H1 (cell line): Measurements from ENCODE around the gene ADARB2. TPM values are rescaled to one million over a fixed set of nuclear protein-coding genes. Genes with fewer than 3 reads are reported as not detected.

Experiments
- CTCF ChIA-PET: fragments of 300-600 bp; sonication (Branson Sonifier 250); formaldehyde crosslinking; loops from one replicate; lab custom pipeline; 2021; ENCODE audit not compliant: partially characterized antibody; lab: Charles Lee
- POLR2A ChIA-PET: fragments of 300-600 bp; sonication (Branson Sonifier 250); formaldehyde crosslinking; loops from one replicate; lab custom pipeline; 2021; ENCODE audit warnings: inconsistent platforms; ENCODE audit not compliant: partially characterized antibody; lab: Charles Lee
- DNase-seq, 2 experiments: peaks; one replicate each; pipeline versions ENCODE4 v3.0.0 to v3.0.0-alpha.2; 2010 to 2022; ENCODE audit warnings: low spot score in 2 of 2, low read depth in 1 of 2, mixed read lengths in 1 of 2
- FAIRE-seq: peaks from 2 replicates; lab custom pipeline; 2011; peaks lifted over from hg19 to GRCh38; lab: Jason Lieb, UNC
- H2AFZ ChIP-seq: 2 replicates; pipeline ENCODE4 v1.8.1; 2012; ENCODE audit warnings: low read length, inconsistent platforms
- H2AK5ac ChIP-seq: 2 replicates; pipeline ENCODE4 v1.6.1; 2013; ENCODE audit warnings: low read depth, low read length
- H2BK120ac ChIP-seq: replicated peaks from 2 replicates; pipeline ENCODE3; 2013; ENCODE audit warnings: low read depth, low read length, inconsistent platforms
- H2BK12ac ChIP-seq: 2 replicates; pipeline ENCODE4 v1.6.1; 2013; ENCODE audit warnings: low read depth, low read length
- H2BK15ac ChIP-seq: 2 replicates; pipeline ENCODE4 v1.6.1; 2013; ENCODE audit warnings: low read length
- H2BK20ac ChIP-seq: 2 replicates; pipeline ENCODE4 v1.6.1; 2013; ENCODE audit warnings: low read length
- H2BK5ac ChIP-seq: 2 replicates; pipeline ENCODE4 v1.6.1; 2013; ENCODE audit warnings: low read depth, low read length
- H3K14ac ChIP-seq: 2 replicates; pipeline ENCODE4 v1.6.1; 2013; ENCODE audit warnings: inconsistent platforms; ENCODE audit not compliant: insufficient read length
- H3K18ac ChIP-seq: 2 replicates; pipeline ENCODE4 v1.6.1; 2013; ENCODE audit warnings: low read length; ENCODE audit errors: extremely low read depth
- H3K23ac ChIP-seq: 2 replicates; pipeline ENCODE4 v1.6.1; 2013; ENCODE audit warnings: inconsistent platforms; ENCODE audit not compliant: insufficient read length
- H3K23me2 ChIP-seq: 2 replicates; pipeline ENCODE4 v1.6.1; 2013; ENCODE audit warnings: low read depth, low read length
- H3K27ac ChIP-seq: 2 replicates; pipeline ENCODE4 v1.6.1; 2011; ENCODE audit warnings: low read depth, low read length, inconsistent platforms
- H3K27me3 ChIP-seq, 4 experiments: replicated peaks in 1 of 4; 1 replicate in 1 of 4; 2 replicates in 3 of 4; pipeline versions ENCODE4 v1.6.1 to v1.8.1; 2011 to 2013; ENCODE audit warnings: low read length in 3 of 4, mild to moderate bottlenecking in 3 of 4, inconsistent platforms in 2 of 4, mixed read lengths in 2 of 4, moderate library complexity in 1 of 4; ENCODE audit not compliant: control insufficient read depth in 3 of 4, insufficient read depth in 3 of 4; ENCODE audit errors: extremely low read depth in 1 of 4
- H3K36me3 ChIP-seq, 4 experiments: 2 replicates each; pipeline versions ENCODE4 v1.6.1 to v1.8.1; 2011 to 2013; ENCODE audit warnings: mild to moderate bottlenecking in 4 of 4, low read length in 3 of 4, moderate library complexity in 2 of 4, control low read depth in 1 of 4, inconsistent platforms in 1 of 4; ENCODE audit not compliant: insufficient read depth in 4 of 4, control insufficient read depth in 2 of 4
- H3K4ac ChIP-seq: replicated peaks from 2 replicates; pipeline ENCODE3; 2013; ENCODE audit warnings: low read length, low read depth, mixed read lengths, inconsistent platforms; ENCODE audit not compliant: insufficient read length
- H3K4me1 ChIP-seq, 4 experiments: replicated peaks in 1 of 4; 1 replicate in 1 of 4; 2 replicates in 3 of 4; pipeline versions ENCODE4 v1.6.1 to v1.8.1; 2011 to 2013; ENCODE audit warnings: low read length in 3 of 4, inconsistent platforms in 2 of 4, mixed read lengths in 1 of 4; ENCODE audit not compliant: insufficient read depth in 4 of 4, control insufficient read depth in 3 of 4
- H3K4me2 ChIP-seq, 2 experiments: 2 replicates each; pipeline versions ENCODE4 v1.6.1 to v1.8.1; 2011 to 2013; ENCODE audit warnings: low read depth in 2 of 2, low read length in 2 of 2, control low read depth in 1 of 2, inconsistent platforms in 1 of 2, mild to moderate bottlenecking in 1 of 2; ENCODE audit not compliant: insufficient read depth in 1 of 2
- H3K4me3 ChIP-seq, 4 experiments: fragments of 200-600, 300-600 bp in 1 of 4; sonication (generic), shearing (Covaris generic), sonication (Bioruptor Twin) in 1 of 4; 2 replicates each; pipeline versions ENCODE4 v1.5.1 to v1.8.1; 2011 to 2016; ENCODE audit warnings: low read length in 4 of 4, low read depth in 3 of 4, control low read depth in 2 of 4, inconsistent platforms in 2 of 4, mild to moderate bottlenecking in 2 of 4, mixed read lengths in 1 of 4, moderate library complexity in 1 of 4; ENCODE audit not compliant: insufficient read depth in 2 of 4; ENCODE audit errors: extremely low read depth in 1 of 4
- H3K56ac ChIP-seq: replicated peaks from 2 replicates; pipeline ENCODE3; 2013; ENCODE audit warnings: low read depth, mild to moderate bottlenecking, mixed read lengths, low read length, inconsistent platforms; ENCODE audit not compliant: insufficient read length
- H3K79me1 ChIP-seq: 2 replicates; pipeline ENCODE4 v1.6.1; 2013; ENCODE audit warnings: low read depth, low read length, control low read depth
- H3K79me2 ChIP-seq, 2 experiments: 2 replicates each; pipeline versions ENCODE4 v1.6.1 to v1.8.1; 2012 to 2013; ENCODE audit warnings: low read length in 2 of 2, mild to moderate bottlenecking in 2 of 2, inconsistent platforms in 1 of 2; ENCODE audit not compliant: insufficient read depth in 2 of 2, control insufficient read depth in 1 of 2
- H3K9ac ChIP-seq, 4 experiments: replicated peaks in 1 of 4; 1 replicate in 1 of 4; 2 replicates in 3 of 4; pipeline versions ENCODE4 v1.6.1 to v1.8.1; 2011 to 2013; ENCODE audit warnings: low read depth in 3 of 4, low read length in 3 of 4, control low read depth in 2 of 4, mild to moderate bottlenecking in 2 of 4, moderate library complexity in 2 of 4, inconsistent platforms in 1 of 4; ENCODE audit errors: extremely low read depth in 1 of 4
- H3K9me3 ChIP-seq, 2 experiments: 2 replicates each; pipeline versions ENCODE4 v1.6.1 to v1.8.1; 2012 to 2013; ENCODE audit warnings: mild to moderate bottlenecking in 2 of 2, moderate library complexity in 2 of 2, control low read depth in 1 of 2, inconsistent platforms in 1 of 2, low read depth in 1 of 2, low read length in 1 of 2, mixed read lengths in 1 of 2; ENCODE audit not compliant: insufficient read depth in 2 of 2
- H4K20me1 ChIP-seq, 2 experiments: replicated peaks in 1 of 2; 2 replicates each; pipeline versions ENCODE3 to v1.8.1; 2011 to 2013; ENCODE audit warnings: inconsistent platforms in 2 of 2, low read length in 2 of 2, mild to moderate bottlenecking in 1 of 2; ENCODE audit not compliant: insufficient read depth in 2 of 2, control insufficient read depth in 1 of 2
- H4K5ac ChIP-seq: 2 replicates; pipeline ENCODE4 v1.6.1; 2013; ENCODE audit warnings: low read length, low read depth, mixed read lengths, inconsistent platforms; ENCODE audit not compliant: insufficient read length
- H4K8ac ChIP-seq: 2 replicates; pipeline ENCODE4 v1.8.0; 2013; ENCODE audit warnings: mild to moderate bottlenecking, moderate library complexity, low read length, inconsistent platforms; ENCODE audit not compliant: insufficient read depth; ENCODE audit errors: extremely low read depth
- H4K91ac ChIP-seq: replicated peaks from 2 replicates; pipeline ENCODE3; 2013; ENCODE audit warnings: low read length, mixed read lengths, inconsistent platforms; ENCODE audit not compliant: insufficient read length
- CBX5 ChIP-seq: fragments of 300-800, 300-1000 bp; sonication (generic); IDR thresholded peaks from 2 replicates; pipeline ENCODE4 v1.7.1; 2016; ENCODE audit warnings: antibody characterized with exemption, low read length, low read depth
- TBP ChIP-seq: IDR thresholded peaks from 2 replicates; pipeline ENCODE4 v1.6.1; 2011; ENCODE audit warnings: low read depth, low read length, improper control_type of control experiment
- ZNF274 ChIP-seq: IDR thresholded peaks from 2 replicates; pipeline ENCODE4 v1.7.0; 2012; ENCODE audit warnings: low read length, borderline replicate concordance; ENCODE audit errors: extremely low read depth
- WGBS, 2 experiments: shearing (Covaris generic) in 1 of 2; methylation state at CpG; one replicate each; pipeline versions ENCODE4 v1.1.6 to v1.1.7; 2013 to 2015; ENCODE audit warnings: low lambda C conversion rate in 2 of 2, mixed read lengths in 2 of 2, inconsistent platforms in 1 of 2, low coverage in 1 of 2, missing lambda C conversion rate in 1 of 2; ENCODE audit not compliant: insufficient replicate concordance in 2 of 2, insufficient coverage in 1 of 2, insufficient read length in 1 of 2; ENCODE audit errors: extremely low coverage in 1 of 2, missing lambda C conversion rate in 1 of 2; 5-methylcytosine and 5-hydroxymethylcytosine counted together
- polyA plus RNA-seq, 7 experiments: library from polyadenylated mRNA; depleted of rRNA in 3 of 7; stranded (reverse) in 5 of 7; unstranded in 2 of 7; fragments of >200 nt in 5 of 7; fragments of 200-250 nt in 2 of 7; gene quantifications; 1 replicate in 5 of 7; 2 replicates in 1 of 7; 4 replicates in 1 of 7; pipeline versions ENCODE4 v1.2.1 to v1.2.3, GENCODE V29; 2011 to 2013; ENCODE audit warnings: missing spikeins in 2 of 7, mixed read lengths in 2 of 7
- total RNA-seq: library from RNA; stranded (reverse); fragmentation: NEBNext Ultra II Directional; extraction: Animal tissue kit (Norgen Biotek cat#: 25700); gene quantifications from 2 replicates; pipeline ENCODE4 v1.2.1, GENCODE V29; 2021

The ADARB2 gene
- total and polyA plus RNA-seq, 2 of the 8 experiments (the other 6 are each of a cell fraction or from before 2014, with no cell fraction given): 2.2 to 2.8 TPM

- Histone ChIP-seq H3K9me3 (0 out of 4 replicates have a peak, but pooled peaks cover 0 to 3% of the 10 kb centered on the region in 2 experiments), H3K27me3 (no peaks in the 10 kb centered on the region), H4K91ac (no peak overlapping the region), H2BK5ac (no peak overlapping the region), H3K27ac (no peak overlapping the region), H3K4ac (no peak overlapping the region), H4K20me1 (peaks cover 0 to 4% of the 10 kb centered on the region in 2 experiments), H3K9ac (no peak overlapping the region), H2AFZ (no peak overlapping the region), H3K23ac (no peak overlapping the region), H3K79me1 (peaks cover 3% of the 10 kb centered on the region; the same call in 1 of the 2 replicates), H2BK15ac (peak overlapping the region; percentile 73; the same call in 1 of the 2 replicates), H3K36me3 (no peaks in the 10 kb centered on the region), H3K79me2 (no peaks in the 10 kb centered on the region; a peak in 1 of 4 replicates), H3K56ac (no peak overlapping the region), H3K4me1 (peaks cover 1 to 21% (median 14%) of the 10 kb centered on the region in 4 experiments; a peak in 6 of 7 replicates), H3K4me2 (peak overlapping the region; percentile 7 to 26; a peak in 1 of 4 replicates), H3K23me2 (no peaks in the 10 kb centered on the region; the same call in 1 of the 2 replicates), H3K4me3 (no peak overlapping the region), H2BK120ac (peak overlapping the region; percentile 8), H4K5ac (no peak overlapping the region), H2BK20ac (0 out of 2 replicates have a peak overlapping the region, but pooled peaks have one; percentile 29), H3K14ac (no peak overlapping the region), H2BK12ac (peak overlapping the region; percentile 62; the same call in 1 of the 2 replicates), H2AK5ac (no peak overlapping the region), H4K8ac (no peak overlapping the region), H3K18ac (no peak overlapping the region; the same call in 1 of the 2 replicates)
- peak in 1 of 2 experiments; percentile 43 for DNase-seq
- ChIA-PET POLR2A (interaction anchor here (0.7 to 1.4 kb wide), 3 partner anchors 95 to 504 kb away, joined by 3 to 4 read pairs (median 3); no protein-coding TSS in a partner anchor), CTCF (interaction anchor here (1.3 to 1.5 kb wide), 4 partner anchors 19 to 199 kb away, joined by 3 to 5 read pairs (median 4); no protein-coding TSS in a partner anchor)
- no peak for FAIRE-seq
- TF ChIP-seq ZNF274 (no peak), CBX5 (no peak), TBP (no peak)
- WGBS, 2 experiments: 74% methylated on average over 4 of the region's 4 CpGs; no CpG with 5 or more reads in 1 of the 2 experiments
These were observed 215.1 kb downstream of the ADARB2 start for GRCh38 chr10:1522237-1522636.
